Peyer's patch (tissue), 4 donors: ENCODE measurements around the gene SIGLECL1.

Source experiments
- POLR2A ChIP-seq, 2 donors: fragments of 450-650 bp; IDR thresholded peaks; one replicate each; pipeline ENCODE4 v1.5.1; 2017; ENCODE audit warnings: antibody characterized with exemption in 2 of 2, mild to moderate bottlenecking in 2 of 2, moderate library complexity in 2 of 2
- TF ChIP-seq, protein P1 (sequence below), 6 experiments: fragments of 450-650 bp in 4 of 6; fragments of 200-600 bp in 2 of 6; sonication (generic) in 1 of 6; IDR thresholded peaks; one replicate each; pipeline ENCODE4 v1.5.1; 2017 to 2019; ENCODE audit warnings: antibody characterized with exemption in 6 of 6, mild to moderate bottlenecking in 3 of 6, moderate library complexity in 1 of 6

DNA sequence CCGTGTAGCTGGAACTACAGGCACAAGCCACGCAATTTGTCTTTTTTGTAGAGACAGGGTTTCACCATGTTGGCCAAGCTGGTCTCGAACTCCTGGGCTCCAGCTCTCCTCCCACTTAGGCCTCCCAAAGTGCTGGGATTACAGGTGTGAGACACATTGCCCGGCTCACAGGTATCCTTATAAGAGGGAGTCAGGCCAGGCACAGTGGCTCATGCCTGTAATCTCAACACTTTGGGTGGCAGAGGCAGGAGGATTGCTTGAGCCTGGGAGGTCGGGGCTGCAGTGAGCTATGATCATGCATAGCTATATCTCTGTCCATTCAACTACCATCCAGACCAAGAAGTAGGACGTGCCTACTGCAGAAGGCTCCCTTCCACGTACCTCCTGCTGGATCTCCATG lies 50.4 kb downstream of the SIGLECL1 start:
- TF ChIP-seq, protein P1, sequence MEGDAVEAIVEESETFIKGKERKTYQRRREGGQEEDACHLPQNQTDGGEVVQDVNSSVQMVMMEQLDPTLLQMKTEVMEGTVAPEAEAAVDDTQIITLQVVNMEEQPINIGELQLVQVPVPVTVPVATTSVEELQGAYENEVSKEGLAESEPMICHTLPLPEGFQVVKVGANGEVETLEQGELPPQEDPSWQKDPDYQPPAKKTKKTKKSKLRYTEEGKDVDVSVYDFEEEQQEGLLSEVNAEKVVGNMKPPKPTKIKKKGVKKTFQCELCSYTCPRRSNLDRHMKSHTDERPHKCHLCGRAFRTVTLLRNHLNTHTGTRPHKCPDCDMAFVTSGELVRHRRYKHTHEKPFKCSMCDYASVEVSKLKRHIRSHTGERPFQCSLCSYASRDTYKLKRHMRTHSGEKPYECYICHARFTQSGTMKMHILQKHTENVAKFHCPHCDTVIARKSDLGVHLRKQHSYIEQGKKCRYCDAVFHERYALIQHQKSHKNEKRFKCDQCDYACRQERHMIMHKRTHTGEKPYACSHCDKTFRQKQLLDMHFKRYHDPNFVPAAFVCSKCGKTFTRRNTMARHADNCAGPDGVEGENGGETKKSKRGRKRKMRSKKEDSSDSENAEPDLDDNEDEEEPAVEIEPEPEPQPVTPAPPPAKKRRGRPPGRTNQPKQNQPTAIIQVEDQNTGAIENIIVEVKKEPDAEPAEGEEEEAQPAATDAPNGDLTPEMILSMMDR (IDR thresholded peaks at IDR 0.05), result no peak
- no peak for TF ChIP-seq POLR2A (IDR thresholded peaks at IDR 0.05)
